Measurements from ENCODE around the gene BBS9.

GRCh38 chr7:33539198-33539597, 409.8 kb downstream of the BBS9 start:
- TF ChIP-seq CTCF (IDR thresholded peaks at IDR 0.05; ENCODE audit: insufficient read depth, low read length, poor library complexity, severe bottlenecking) (no peak), EZH2phosphoT487 (conservative IDR thresholded peaks at IDR 0.05; ENCODE audit: low read length) (no peak)

Measured in SU-DHL-6 (cell line).